HG02938 (cell line): ENCODE results near the gene PRRG1.
"Not testable (repeated sequence)": the region's sequence is repeated elsewhere in the genome, so short reads cannot be mapped to it uniquely, and the experiment has no call there.

ENCODE experiments used
- ATAC-seq: cut with Tn5 transposase; IDR thresholded peaks from one replicate; pipeline ENCODE4 v1.9.1; 2021; ENCODE audit warnings: mild to moderate bottlenecking, moderate library complexity; ENCODE audit not compliant: unreplicated experiment

Gene PRRG1

GRCh38 chrX:37468124-37468739 lies 119.1 kb downstream of the PRRG1 start:
- ATAC-seq: no peak

- ATAC-seq: no peak
These were observed 121.5 kb downstream of the PRRG1 start for GRCh38 chrX:37470711-37471110.

GRCh38 chrX:37472836-37473235 lies 123.7 kb downstream of the PRRG1 start:
- ATAC-seq: no peak

GRCh38 chrX:37474478-37474877 lies 125.3 kb downstream of the PRRG1 start:
- no peak for ATAC-seq

- no peak for ATAC-seq
These were observed 127.5 kb downstream of the PRRG1 start for GRCh38 chrX:37476571-37477170.

- ATAC-seq: not testable (repeated sequence)
These were observed 135.2 kb downstream of the PRRG1 start for GRCh38 chrX:37484335-37484734.

- no peak for ATAC-seq
These were observed 136.3 kb downstream of the PRRG1 start for GRCh38 chrX:37485429-37485828.

GRCh38 chrX:37487271-37487670 lies 138.1 kb downstream of the PRRG1 start:
- no peak for ATAC-seq

GRCh38 chrX:37488323-37488722 lies 139.2 kb downstream of the PRRG1 start:
- no peak for ATAC-seq

- no peak for ATAC-seq
These were observed 142.5 kb downstream of the PRRG1 start for GRCh38 chrX:37491686-37492085.

GRCh38 chrX:37495760-37496159 lies 146.6 kb downstream of the PRRG1 start:
- not testable (repeated sequence) for ATAC-seq

GRCh38 chrX:37497126-37497525 lies 148.0 kb downstream of the PRRG1 start:
- ATAC-seq: not testable (repeated sequence)

GRCh38 chrX:37498323-37498722 lies 149.2 kb downstream of the PRRG1 start:
- ATAC-seq: not testable (repeated sequence)

GRCh38 chrX:37499649-37500048 lies 150.5 kb downstream of the PRRG1 start:
- not testable (repeated sequence) for ATAC-seq

GRCh38 chrX:37504991-37505390 lies 155.8 kb downstream of the PRRG1 start:
- no peak for ATAC-seq
